Gastrocnemius medialis (tissue), 4 donors: Measurements from ENCODE around the gene NSMF. TPM values are rescaled to one million over a fixed set of nuclear protein-coding genes. Genes with fewer than 3 reads are reported as not detected.

Experiments used
- ATAC-seq, 2 donors: fragments of 150-250 bp; one replicate each; pipeline ENCODE4 v1.9.1; 2016
- DNase-seq, 2 donors: peaks; one replicate each; pipeline ENCODE4 v3.0.0-alpha.2; 2019
- H3K27ac ChIP-seq, 4 donors: fragments of 200-600 bp; sonication (generic); 1 replicate in 1 of 4; 2 replicates in 3 of 4; pipeline ENCODE4 v1.5.1; 2016 to 2018; ENCODE audit warnings: mild to moderate bottlenecking in 2 of 4, moderate library complexity in 1 of 4
- H3K27me3 ChIP-seq, 3 donors: fragments of 200-600 bp; sonication (generic) in 2 of 3; 1 replicate in 1 of 3; 2 replicates in 2 of 3; pipeline versions ENCODE4 v1.5.1 to v1.6.0; 2016 to 2019; ENCODE audit warnings: mild to moderate bottlenecking in 1 of 3, moderate library complexity in 1 of 3
- H3K36me3 ChIP-seq, 2 donors: fragments of 200-600 bp; sonication (generic) in 1 of 2; one replicate each; pipeline ENCODE4 v1.5.1; 2017 to 2018
- H3K4me1 ChIP-seq, 2 donors: fragments of 200-600 bp; sonication (generic) in 1 of 2; one replicate each; pipeline ENCODE4 v1.5.1; 2016 to 2017; ENCODE audit warnings: mild to moderate bottlenecking in 2 of 2
- H3K4me3 ChIP-seq, 4 donors: fragments of 200-600 bp; sonication (generic) in 3 of 4; 1 replicate in 1 of 4; 2 replicates in 3 of 4; pipeline ENCODE4 v1.5.1; 2016 to 2019; ENCODE audit warnings: mild to moderate bottlenecking in 2 of 4
- H3K9me3 ChIP-seq, 3 donors: fragments of 200-600 bp; sonication (generic) in 2 of 3; 1 replicate in 1 of 3; 2 replicates in 2 of 3; pipeline ENCODE4 v1.5.1; 2016 to 2019
- CTCF ChIP-seq, 5 experiments: fragments of 450-650 bp in 3 of 5; fragments of 200-600 bp in 2 of 5; sonication (generic) in 2 of 5; IDR thresholded peaks in 4 of 5; conservative IDR thresholded peaks in 1 of 5; 1 replicate in 4 of 5; 2 replicates in 1 of 5; pipeline ENCODE4 v1.5.1; 2016 to 2019; ENCODE audit warnings: antibody characterized with exemption in 5 of 5, mild to moderate bottlenecking in 3 of 5, moderate library complexity in 3 of 5
- POLR2A ChIP-seq, 2 donors: fragments of 450-650 bp; IDR thresholded peaks; one replicate each; pipeline ENCODE4 v1.6.1; 2017; ENCODE audit warnings: antibody characterized with exemption in 2 of 2, mild to moderate bottlenecking in 2 of 2, moderate library complexity in 2 of 2
- in situ Hi-C, 4 donors: fragments of 200-750 bp; cut with MboI; loops; one replicate each; pipeline versions ENCODE4 v1.15.0 to v1.8.0; 2017; ENCODE audit warnings: low sequenced_read_pairs in 4 of 4
- intact Hi-C: fragments of 100-400 bp; cut with DNase I; formaldehyde crosslinking; loops from one replicate; pipeline ENCODE4 v1.15.1; 2023; ENCODE audit warnings: low total_unique reads
- total RNA-seq, 4 donors: library from RNA; depleted of rRNA; stranded (reverse); fragments of >200 nt; gene quantifications; one replicate each; pipeline versions ENCODE4 v1.1.0 to v1.2.3, GENCODE V29; 2016

The NSMF gene
- total RNA-seq, 4 donors from 2014 or later, result 4.4 to 8.4 (median 7.1) TPM

- H3K4me3 ChIP-seq, result no peak overlapping the region
- H3K27ac ChIP-seq, result no peak overlapping the region
- DNase-seq (no peak), ATAC-seq (no peak)
- H3K36me3 ChIP-seq, result no peaks in the 10 kb centered on the region
- in situ Hi-C loops, result no loop called here
- H3K4me1 ChIP-seq, result peaks cover 5 to 19% of the 10 kb centered on the region in 2 donors
- no peaks in the 10 kb centered on the region for H3K9me3 ChIP-seq
- no peak for TF ChIP-seq POLR2A (IDR thresholded peaks at IDR 0.05)
- no peak for TF ChIP-seq CTCF (IDR thresholded peaks at IDR 0.05 in 4 of 5, conservative IDR thresholded peaks at IDR 0.05 in 1 of 5)
- peaks cover 0 to 3% (median 0%) of the 10 kb centered on the region in 3 donors for H3K27me3 ChIP-seq
- intact Hi-C loops, result loop anchor here (10.0 kb wide), 1 partner anchor 943 kb away; the partner anchor contains the start of gene SEC16A
Observed at GRCh38 chr9:137428311-137428630, 30.9 kb downstream of the NSMF start.

- intact Hi-C loops, result loop anchor here (10.0 kb wide), 1 partner anchor 943 kb away; the partner anchor contains the start of gene SEC16A
- Histone ChIP-seq H3K27me3 (peaks cover 0 to 3% (median 0%) of the 10 kb centered on the region in 3 donors), H3K4me3 (no peak overlapping the region), H3K9me3 (no peaks in the 10 kb centered on the region), H3K4me1 (peaks cover 5 to 19% of the 10 kb centered on the region in 2 donors), H3K36me3 (no peaks in the 10 kb centered on the region), H3K27ac (no peak overlapping the region)
- ATAC-seq, result no peak
- TF ChIP-seq POLR2A (IDR thresholded peaks at IDR 0.05) (no peak), CTCF (IDR thresholded peaks at IDR 0.05 in 4 of 5, conservative IDR thresholded peaks at IDR 0.05 in 1 of 5) (no peak)
- in situ Hi-C loops, result no loop called here
- no peak for DNase-seq
Observed at GRCh38 chr9:137427454-137428310, 31.5 kb downstream of the NSMF start.

- no peak overlapping the region for H3K4me3 ChIP-seq
- no peak for DNase-seq
- intact Hi-C loops, result loop anchor here (10.0 kb wide), 1 partner anchor 941 kb away; the partner anchor contains the start of gene SEC16A
- peaks cover 0 to 3% (median 0%) of the 10 kb centered on the region in 3 donors for H3K27me3 ChIP-seq
- TF ChIP-seq CTCF (IDR thresholded peaks at IDR 0.05 in 4 of 5, conservative IDR thresholded peaks at IDR 0.05 in 1 of 5) (no peak), POLR2A (IDR thresholded peaks at IDR 0.05) (no peak)
- in situ Hi-C loops, result no loop called here
- ATAC-seq, result no peak
- H3K36me3 ChIP-seq, result no peaks in the 10 kb centered on the region
- peak overlapping the region in 2 of 4 donors; percentile 53 to 75 for H3K27ac ChIP-seq
- peaks cover 14 to 29% of the 10 kb centered on the region in 2 donors for H3K4me1 ChIP-seq
- H3K9me3 ChIP-seq, result no peaks in the 10 kb centered on the region
Observed at GRCh38 chr9:137426018-137426681, 33.0 kb downstream of the NSMF start.

- ATAC-seq (peak; percentile 50 to 51), DNase-seq (no peak)
- no peaks in the 10 kb centered on the region for H3K36me3 ChIP-seq
- intact Hi-C loops (loop anchor here (1.0 to 10.0 kb wide), 4 partner anchors 22 to 939 kb away; partner anchors contain the start of genes MRPL41, NSMF and SEC16A), in situ Hi-C loops (loop anchor here in 3 of 4 donors (25.0 kb wide), 1 partner anchor 136 kb away; the partner anchor contains the start of gene TOR4A (in 3 of the 3))
- H3K27me3 ChIP-seq, result no peaks in the 10 kb centered on the region
- peak in 2 of 5 experiments; percentile 29 for TF ChIP-seq CTCF (IDR thresholded peaks at IDR 0.05 in 4 of 5, conservative IDR thresholded peaks at IDR 0.05 in 1 of 5)
- TF ChIP-seq POLR2A (IDR thresholded peaks at IDR 0.05), result no peak
- peak overlapping the region; percentile 48 to 75 (median 58) for H3K27ac ChIP-seq
- H3K4me3 ChIP-seq, result peak overlapping the region; percentile 69 to 91 (median 82)
- H3K4me1 ChIP-seq, result peaks cover 14 to 29% of the 10 kb centered on the region in 2 donors
- no peaks in the 10 kb centered on the region for H3K9me3 ChIP-seq
Observed at GRCh38 chr9:137423514-137424291, 35.4 kb downstream of the NSMF start.
